Measurements from ENCODE around the gene HIF1AN. TPM values are rescaled to one million over a fixed set of nuclear protein-coding genes. Genes with fewer than 3 reads are reported as not detected.
A peak's percentile ranks its signal among the peaks of the same experiment; 100 is the strongest.

HIF1AN gene
- total and polyA plus RNA-seq, 2 donors from 2014 or later, result 10.9 to 40.6 TPM

DNA sequence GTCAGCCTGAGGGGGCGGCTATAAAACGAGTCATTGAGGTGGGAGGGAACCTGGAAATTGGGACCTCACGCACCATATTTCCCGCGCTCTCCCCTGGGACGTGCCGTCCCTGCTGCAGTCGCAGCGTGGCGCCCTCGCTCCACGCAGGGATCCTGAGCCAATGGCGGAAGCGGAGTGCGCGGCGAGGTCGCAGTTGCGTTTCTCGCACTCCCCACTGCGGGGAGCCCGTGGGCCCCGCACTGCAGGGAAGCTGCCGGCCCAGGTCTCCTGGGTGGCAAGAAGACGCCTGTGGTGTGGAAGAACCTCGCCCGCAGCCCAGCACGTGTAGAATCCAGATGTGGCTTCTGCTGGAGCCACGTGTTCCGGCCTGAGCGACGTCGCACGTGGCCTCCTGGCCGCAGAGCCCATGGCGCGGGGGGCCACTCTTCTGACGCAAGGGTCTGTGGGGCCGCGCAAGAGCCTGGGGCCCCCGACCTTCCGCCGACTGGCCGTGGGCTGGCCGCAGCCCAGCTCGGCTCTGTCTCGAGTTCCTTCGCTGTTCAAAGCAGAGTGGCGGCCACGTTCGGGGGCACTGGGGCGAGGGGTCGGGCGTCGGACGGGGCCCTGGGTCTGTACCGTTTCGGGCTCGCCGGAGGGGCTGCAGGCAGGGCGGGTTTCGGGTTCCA lies 26.4 kb downstream of the HIF1AN start:
- intact Hi-C loops (cut with DNase I), result loop anchor here (10.0 kb wide), 1 partner anchor 313 kb away; no protein-coding TSS in a partner anchor
- Histone ChIP-seq H3K27me3 (ENCODE audit: control insufficient read depth, insufficient read depth, low read length) (peaks cover 5% of the 10 kb centered on the region), H3K4me1 (ENCODE audit: control insufficient read depth in 2 of 3, insufficient read depth in 2 of 3, low read depth in 1 of 3, low read length in 3 of 3) (no peaks in the 10 kb centered on the region), H3K9ac (ENCODE audit: low read length in 3 of 3) (no peak overlapping the region), H3K27ac (ENCODE audit: low read depth in 2 of 2, low read length in 2 of 2) (no peak overlapping the region), H3K9me3 (ENCODE audit: control insufficient read depth in 2 of 3, insufficient read depth in 1 of 3, low read length in 3 of 3) (no peaks in the 10 kb centered on the region), H3K4me3 (ENCODE audit: low read length in 3 of 3) (no peak overlapping the region), H3K36me3 (ENCODE audit: control insufficient read depth in 2 of 3, insufficient read depth in 3 of 3, low read length in 3 of 3) (no peaks in the 10 kb centered on the region)
- no peak for FAIRE-seq
- TF ChIP-seq, protein P1, sequence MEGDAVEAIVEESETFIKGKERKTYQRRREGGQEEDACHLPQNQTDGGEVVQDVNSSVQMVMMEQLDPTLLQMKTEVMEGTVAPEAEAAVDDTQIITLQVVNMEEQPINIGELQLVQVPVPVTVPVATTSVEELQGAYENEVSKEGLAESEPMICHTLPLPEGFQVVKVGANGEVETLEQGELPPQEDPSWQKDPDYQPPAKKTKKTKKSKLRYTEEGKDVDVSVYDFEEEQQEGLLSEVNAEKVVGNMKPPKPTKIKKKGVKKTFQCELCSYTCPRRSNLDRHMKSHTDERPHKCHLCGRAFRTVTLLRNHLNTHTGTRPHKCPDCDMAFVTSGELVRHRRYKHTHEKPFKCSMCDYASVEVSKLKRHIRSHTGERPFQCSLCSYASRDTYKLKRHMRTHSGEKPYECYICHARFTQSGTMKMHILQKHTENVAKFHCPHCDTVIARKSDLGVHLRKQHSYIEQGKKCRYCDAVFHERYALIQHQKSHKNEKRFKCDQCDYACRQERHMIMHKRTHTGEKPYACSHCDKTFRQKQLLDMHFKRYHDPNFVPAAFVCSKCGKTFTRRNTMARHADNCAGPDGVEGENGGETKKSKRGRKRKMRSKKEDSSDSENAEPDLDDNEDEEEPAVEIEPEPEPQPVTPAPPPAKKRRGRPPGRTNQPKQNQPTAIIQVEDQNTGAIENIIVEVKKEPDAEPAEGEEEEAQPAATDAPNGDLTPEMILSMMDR (IDR thresholded peaks at IDR 0.05; ENCODE audit: borderline replicate concordance, extremely low read depth, insufficient read depth), result peak; percentile 99
- DNase-seq, result peak; percentile 90 to 94 (median 93)

DNA sequence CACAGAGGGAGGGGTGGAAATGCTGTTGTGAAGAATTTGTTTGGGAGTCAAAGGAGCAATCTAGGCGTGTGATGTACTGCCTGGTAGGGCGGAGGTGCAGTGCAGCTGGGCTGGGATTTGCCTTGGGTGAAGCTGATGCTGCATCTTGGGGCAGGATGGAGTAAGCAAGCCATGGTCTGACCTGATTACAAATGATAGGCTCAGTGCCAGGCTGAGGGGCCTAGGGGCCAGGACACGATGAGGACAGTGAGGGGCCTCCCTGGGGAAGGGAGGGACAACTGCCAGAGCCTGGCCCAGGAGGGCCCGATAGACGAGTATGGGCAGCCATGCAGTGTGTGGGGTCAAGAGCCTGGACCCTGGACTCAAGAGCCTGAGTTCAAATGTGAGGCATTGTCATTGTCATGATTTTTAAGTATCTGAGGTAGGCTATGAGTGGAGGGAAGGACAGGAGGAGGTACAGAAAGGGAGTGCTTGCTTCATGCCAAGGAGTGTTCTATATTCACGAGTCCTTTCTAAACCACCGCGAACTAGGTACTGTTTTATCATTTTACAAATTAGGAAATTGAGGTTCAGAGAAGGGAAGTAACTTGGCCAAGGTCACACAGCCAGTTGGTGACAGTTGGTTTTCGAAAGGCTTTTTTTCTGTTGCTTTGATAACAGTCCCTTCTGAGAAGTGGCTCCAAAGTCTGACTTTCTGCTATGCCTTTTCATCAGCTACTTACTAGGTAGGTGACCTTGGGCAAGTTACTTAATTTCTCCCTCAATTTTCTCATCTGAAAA lies 29.7 kb downstream of the HIF1AN start:
- no peak overlapping the region for H3K9ac ChIP-seq (ENCODE audit: low read length in 3 of 3)
- TF ChIP-seq, protein P1 (IDR thresholded peaks at IDR 0.05; ENCODE audit: borderline replicate concordance, extremely low read depth, insufficient read depth), result no peak
- H3K4me3 ChIP-seq (ENCODE audit: low read length in 3 of 3), result no peak overlapping the region
- peaks cover 0 to 5% (median 0%) of the 10 kb centered on the region in 3 donors for H3K4me1 ChIP-seq (ENCODE audit: control insufficient read depth in 2 of 3, insufficient read depth in 2 of 3, low read depth in 1 of 3, low read length in 3 of 3)
- no peaks in the 10 kb centered on the region for H3K36me3 ChIP-seq (ENCODE audit: control insufficient read depth in 2 of 3, insufficient read depth in 3 of 3, low read length in 3 of 3)
- peaks cover 8% of the 10 kb centered on the region for H3K27me3 ChIP-seq (ENCODE audit: control insufficient read depth, insufficient read depth, low read length)
- no peak for FAIRE-seq
- H3K27ac ChIP-seq (ENCODE audit: low read depth in 2 of 2, low read length in 2 of 2), result no peak overlapping the region
- peaks cover 0 to 3% (median 0%) of the 10 kb centered on the region in 3 donors for H3K9me3 ChIP-seq (ENCODE audit: control insufficient read depth in 2 of 3, insufficient read depth in 1 of 3, low read length in 3 of 3)
- intact Hi-C loops (cut with DNase I), result loop anchor here (10.0 kb wide), 1 partner anchor 309 kb away; no protein-coding TSS in a partner anchor
- DNase-seq, result peak in 1 of 5 donors; percentile 36

DNA sequence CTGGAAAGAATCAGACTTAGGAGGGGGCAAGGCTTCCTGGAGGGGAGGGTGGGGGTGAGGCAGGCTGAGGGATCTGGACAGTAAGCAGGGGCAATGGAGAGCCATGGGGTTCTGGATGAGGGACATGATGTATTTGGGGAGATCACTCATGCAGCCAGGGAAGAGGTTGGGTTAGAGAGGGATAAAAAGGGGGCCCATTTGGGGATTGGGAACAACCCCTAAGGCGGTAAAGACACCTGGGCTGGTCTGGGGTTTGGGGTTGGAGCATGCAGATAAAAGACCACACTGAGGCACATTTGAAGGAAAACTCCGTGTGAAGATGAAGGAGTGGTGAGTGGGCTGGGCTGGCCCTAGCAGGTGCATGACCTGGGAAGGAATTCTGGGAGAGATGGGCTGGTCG lies 30.8 kb downstream of the HIF1AN start:
- peaks cover 8% of the 10 kb centered on the region for H3K27me3 ChIP-seq (ENCODE audit: control insufficient read depth, insufficient read depth, low read length)
- no peak overlapping the region for H3K4me3 ChIP-seq (ENCODE audit: low read length in 3 of 3)
- peaks cover 0 to 3% (median 0%) of the 10 kb centered on the region in 3 donors for H3K9me3 ChIP-seq (ENCODE audit: control insufficient read depth in 2 of 3, insufficient read depth in 1 of 3, low read length in 3 of 3)
- FAIRE-seq (no peak), DNase-seq (peak in 1 of 5 donors; percentile 31)
- H3K4me1 ChIP-seq (ENCODE audit: control insufficient read depth in 2 of 3, insufficient read depth in 2 of 3, low read depth in 1 of 3, low read length in 3 of 3), result peaks cover 0 to 8% (median 0%) of the 10 kb centered on the region in 3 donors
- H3K27ac ChIP-seq (ENCODE audit: low read depth in 2 of 2, low read length in 2 of 2), result no peak overlapping the region
- no peaks in the 10 kb centered on the region for H3K36me3 ChIP-seq (ENCODE audit: control insufficient read depth in 2 of 3, insufficient read depth in 3 of 3, low read length in 3 of 3)
- TF ChIP-seq, protein P1 (IDR thresholded peaks at IDR 0.05; ENCODE audit: borderline replicate concordance, extremely low read depth, insufficient read depth), result no peak
- intact Hi-C loops (cut with DNase I), result loop anchor here (10.0 kb wide), 1 partner anchor 308 kb away; no protein-coding TSS in a partner anchor
- no peak overlapping the region for H3K9ac ChIP-seq (ENCODE audit: low read length in 3 of 3)
